K562 (cell line): Measurements from ENCODE around the gene FLII. TPM values are rescaled to one million over a fixed set of nuclear protein-coding genes. Genes with fewer than 3 reads are reported as not detected.

Experiments
- ATAC-seq: fragments of 200-7000 bp; cut with Tn5 transposase; 3 replicates; pipeline ENCODE4 v1.9.1; 2020; ENCODE audit warnings: moderate library complexity
- BruUV-seq: library from RNA; stranded (reverse); fragments of 400-500 nt; replicated peaks from 2 replicates; lab custom pipeline; 2021; lab: Mats Ljungman, UMichigan
- CTCF ChIA-PET: fragments of 300-600 bp; formaldehyde crosslinking; extraction: SDS; loops from one replicate; lab custom pipeline; 2021; ENCODE audit warnings: low intra/inter-chr PET ratio; lab: Yijun Ruan, JAX
- POLR2A ChIA-PET: fragments of 300-600, 350-650 bp; sonication (Branson Sonifier 250); formaldehyde crosslinking; extraction: SDS; loops from one replicate; lab custom pipeline; 2021; ENCODE audit warnings: antibody characterized with exemption, inconsistent platforms; lab: Yijun Ruan, JAX
- DNase-seq, 4 experiments: peaks; one replicate each; pipeline versions ENCODE4 v3.0.0 to v3.0.0-alpha.2; 2011 to 2018; ENCODE audit warnings: low spot score in 3 of 4, mixed read lengths in 3 of 4; ENCODE audit errors: extremely low read depth in 1 of 4
- FAIRE-seq: peaks from 2 replicates; lab custom pipeline; 2011; peaks lifted over from hg19 to GRCh38; lab: Jason Lieb, UNC
- H2AFZ ChIP-seq: 2 replicates; pipeline ENCODE4 v1.6.0; 2011; ENCODE audit warnings: low read depth, low read length, control low read depth, inconsistent platforms
- H3K27ac ChIP-seq: fragments of 200-600 bp; 3 replicates; pipeline ENCODE4 v1.8.0; 2011; ENCODE audit warnings: low read depth, mild to moderate bottlenecking, control low read depth, inconsistent platforms, low read length, moderate library complexity, mixed read lengths; ENCODE audit errors: extremely low read depth
- H3K27me3 ChIP-seq, 2 experiments: fragments of 300-600 bp in 1 of 2; 2 replicates in 1 of 2; 3 replicates in 1 of 2; pipeline versions ENCODE4 v1.6.0 to v1.8.0; 2011; ENCODE audit warnings: inconsistent platforms in 2 of 2, low read length in 2 of 2, mild to moderate bottlenecking in 1 of 2, mixed read lengths in 1 of 2, moderate library complexity in 1 of 2; ENCODE audit not compliant: control insufficient read depth in 2 of 2, insufficient read depth in 2 of 2
- H3K36me3 ChIP-seq: fragments of 300-600 bp; 3 replicates; pipeline ENCODE4 v1.8.0; 2011; ENCODE audit warnings: mild to moderate bottlenecking, low read length, inconsistent platforms; ENCODE audit not compliant: control insufficient read depth, insufficient read depth
- H3K4me1 ChIP-seq, 2 experiments: fragments of 200-600 bp in 1 of 2; replicated peaks in 1 of 2; 2 replicates in 1 of 2; 3 replicates in 1 of 2; pipeline versions ENCODE4 v1.5.1 to v1.8.0; 2011; ENCODE audit warnings: inconsistent platforms in 2 of 2, low read length in 2 of 2, mild to moderate bottlenecking in 1 of 2, mixed read lengths in 1 of 2, moderate library complexity in 1 of 2; ENCODE audit not compliant: control insufficient read depth in 2 of 2, insufficient read depth in 2 of 2
- H3K4me2 ChIP-seq: 2 replicates; pipeline ENCODE4 v1.6.1; 2011; ENCODE audit warnings: low read length, control low read depth, inconsistent platforms, mixed read lengths; ENCODE audit not compliant: insufficient read depth
- H3K4me3 ChIP-seq: fragments of 200-600 bp; sonication (generic), shearing (Covaris generic); 2 replicates; pipeline ENCODE4 v1.5.1; 2016; ENCODE audit warnings: control low read depth, inconsistent platforms
- H3K79me2 ChIP-seq: fragments of 200-600 bp; 3 replicates; pipeline ENCODE4 v1.8.0; 2011; ENCODE audit warnings: low read length, inconsistent platforms; ENCODE audit not compliant: control insufficient read depth, insufficient read depth
- H3K9ac ChIP-seq, 2 experiments: 2 replicates each; pipeline versions ENCODE4 v1.6.0 to v1.6.1; 2011; ENCODE audit warnings: low read depth in 2 of 2, low read length in 2 of 2, control low read depth in 1 of 2, inconsistent platforms in 1 of 2, mild to moderate bottlenecking in 1 of 2, mixed read lengths in 1 of 2; ENCODE audit not compliant: insufficient read depth in 1 of 2
- H3K9me1 ChIP-seq: one replicate; pipeline ENCODE4 v1.6.0; 2011; ENCODE audit warnings: inconsistent platforms, mild to moderate bottlenecking, low read length, moderate library complexity; ENCODE audit not compliant: control insufficient read depth, insufficient read depth
- H3K9me3 ChIP-seq: replicated peaks from 2 replicates; pipeline ENCODE4 v1.5.1; 2011; ENCODE audit warnings: low read depth, low read length, inconsistent platforms; ENCODE audit not compliant: control insufficient read depth, insufficient read depth
- H4K20me1 ChIP-seq: replicated peaks from 2 replicates; pipeline ENCODE4 v1.6.1; 2011; ENCODE audit warnings: low read length, inconsistent platforms, mixed read lengths; ENCODE audit not compliant: control insufficient read depth, insufficient read depth
- BRD9 ChIP-seq: fragments of 450-650 bp; IDR thresholded peaks from 2 replicates; pipeline ENCODE4 v1.6.1; 2018; ENCODE audit warnings: low read depth; ENCODE audit not compliant: partially characterized antibody
- CEBPG ChIP-seq, 3 experiments: fragments of 200-800 bp in 1 of 3; sonication (Bioruptor generic) in 1 of 3; sonication (generic) in 1 of 3; formaldehyde crosslinking in 1 of 3; IDR thresholded peaks in 2 of 3; conservative IDR thresholded peaks in 1 of 3; 2 replicates each; pipeline versions ENCODE4 v1.6.1 to v1.8.0; 2016 to 2022; ENCODE audit warnings: missing compliant biosample characterization in 2 of 3, missing genetic modification characterization in 2 of 3, mild to moderate bottlenecking in 1 of 3, missing genetic modification reagents in 1 of 3
- POLR2G ChIP-seq: fragments of 200-400 bp; formaldehyde crosslinking; IDR thresholded peaks from 2 replicates; pipeline ENCODE4 v1.6.1; 2017; ENCODE audit warnings: low read depth, mild to moderate bottlenecking, antibody characterized with exemption, low read length, moderate library complexity
- WGBS: fragments of 100-300 bp; shearing (Covaris generic); methylation state at CpG from one replicate; pipeline ENCODE4 v1.1.6; 2016; ENCODE audit warnings: low coverage, mixed read lengths; ENCODE audit not compliant: insufficient coverage; ENCODE audit errors: missing lambda C conversion rate; 5-methylcytosine and 5-hydroxymethylcytosine counted together
- in situ Hi-C: fragments of 300-500 bp; cut with MboI; formaldehyde crosslinking; loops from 4 replicates; pipeline ENCODE4 v1.15.0; 2018; ENCODE audit warnings: inconsistent platforms, mixed read lengths
- intact Hi-C: fragments of 100-400 bp; cut with micrococcal nuclease; formaldehyde crosslinking; loops from 2 replicates; pipeline ENCODE4 v1.14.2; 2022
- polyA plus RNA-seq, 8 experiments: library from polyadenylated mRNA; depleted of rRNA in 4 of 8; stranded (reverse) in 5 of 8; unstranded in 3 of 8; fragments of >200 nt; fragmentation: Nextera tagmentation in 2 of 8; fragmentation: Illumina TruSeq in 1 of 8; extraction: Ambion mirVana in 2 of 8; extraction: Trizol in 1 of 8; gene quantifications; 2 replicates each; pipeline versions ENCODE4 v1.2.1 to v1.2.3, GENCODE V29; 2011 to 2014; ENCODE audit warnings: inconsistent platforms in 1 of 8, missing spikeins in 1 of 8
- total RNA-seq, 7 experiments: library from RNA; depleted of rRNA in 6 of 7; stranded (reverse); fragments of >200 nt in 6 of 7; fragmentation: Illumina TruSeq in 2 of 7; extraction: Trizol in 2 of 7; gene quantifications; 2 replicates each; pipeline versions ENCODE4 v1.2.1 to v1.2.3, GENCODE V29; 2011 to 2021; ENCODE audit warnings: low replicate concordance in 1 of 7
- TF ChIP-seq, protein P1 (sequence below): fragments of 450-650 bp; IDR thresholded peaks from 2 replicates; pipeline ENCODE4 v1.6.1; 2017; ENCODE audit warnings: mild to moderate bottlenecking, moderate library complexity

Gene FLII
- total and polyA plus RNA-seq, 9 of the 15 experiments (the other 6 are each of a cell fraction or from before 2014, with no cell fraction given): 11.7 to 126 (median 82.5) TPM

DNA sequence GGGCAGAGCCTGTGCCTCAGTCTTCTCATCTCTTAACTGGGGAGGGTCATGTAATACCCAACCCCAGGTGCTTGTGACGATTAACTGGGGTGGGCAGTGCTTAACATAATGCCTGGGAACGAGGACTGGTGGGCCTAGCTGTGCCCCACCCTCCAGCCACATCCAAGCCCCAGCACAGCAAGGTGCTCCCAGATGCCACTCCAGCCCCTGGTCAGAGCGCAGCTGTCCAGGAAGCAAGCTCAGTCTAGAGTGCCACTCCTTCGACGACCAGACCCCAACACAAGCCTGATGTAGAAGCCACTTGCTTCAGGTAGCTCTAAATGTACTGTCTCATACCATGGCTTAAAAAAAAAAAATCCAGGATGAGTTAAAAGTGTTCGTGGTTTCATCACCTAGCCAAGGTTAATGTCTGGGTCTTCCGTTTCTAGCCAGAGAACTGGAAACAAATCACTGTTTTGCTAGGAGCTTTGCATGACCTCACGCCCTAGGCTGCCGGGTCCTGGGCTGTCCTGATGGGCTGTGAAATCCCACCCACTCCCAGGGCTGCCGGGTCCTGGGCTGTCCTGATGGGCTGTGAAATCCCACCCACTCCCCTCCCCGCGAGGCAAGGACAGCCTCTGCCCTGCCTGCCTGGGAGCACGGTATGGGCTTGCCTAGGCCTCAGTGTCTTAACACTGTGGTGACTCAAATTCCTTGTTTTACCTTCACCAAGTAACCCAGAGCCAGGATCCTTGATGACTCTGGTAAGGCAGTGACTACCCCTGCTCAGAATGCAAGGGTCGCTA lies 9.6 kb upstream of the FLII start:
- in situ Hi-C loops: no loop called here
- CTCF ChIA-PET: no interaction called here

DNA sequence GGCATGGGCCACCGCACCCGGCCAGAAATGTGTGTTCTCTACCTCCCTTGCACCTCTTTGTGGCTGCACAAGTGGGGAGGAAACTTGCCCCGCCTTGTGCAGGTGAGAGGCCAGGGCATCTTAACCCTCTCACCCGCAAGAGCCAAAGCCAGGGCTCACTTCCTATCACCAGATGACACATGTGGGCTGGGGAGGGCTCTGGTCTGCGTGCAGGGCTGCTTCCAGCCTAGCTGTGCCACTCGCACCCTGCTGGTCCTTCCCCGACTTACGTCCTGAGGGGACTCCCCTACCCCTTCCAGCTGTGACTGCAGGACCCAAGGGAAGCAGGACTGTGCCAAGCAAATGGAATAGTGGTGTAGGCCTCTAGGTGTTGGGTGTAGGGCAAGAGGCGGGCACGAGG lies 8.8 kb upstream of the FLII start:
- no peaks in the 10 kb centered on the region for H3K9me1 ChIP-seq
- no peak overlapping the region for H3K27ac ChIP-seq
- H3K27me3 ChIP-seq: no peaks in the 10 kb centered on the region
- in situ Hi-C loops (no loop called here), intact Hi-C loops (no loop called here)
- no peak overlapping the region for H3K9ac ChIP-seq
- no peaks in the 10 kb centered on the region for H3K79me2 ChIP-seq
- H3K4me1 ChIP-seq: peaks cover 0 to 11% of the 10 kb centered on the region in 2 experiments; a peak in 2 of 5 replicates
- peaks cover 11% of the 10 kb centered on the region; the same call in 2 of the 3 replicates for H3K36me3 ChIP-seq
- no peaks in the 10 kb centered on the region for H3K9me3 ChIP-seq
- H3K4me2 ChIP-seq: no peak overlapping the region
- H2AFZ ChIP-seq: no peak overlapping the region
- POLR2A ChIA-PET: no interaction called here
- FAIRE-seq (no peak), ATAC-seq (no peak)
- 49% methylated on average over 5 of the region's 10 CpGs for WGBS
- H4K20me1 ChIP-seq: no peaks in the 10 kb centered on the region
- no TSS peak for BruUV-seq
- CTCF ChIA-PET: no interaction called here
- peak; percentile 35; the same call in 1 of the 2 replicates for TF ChIP-seq POLR2G
- TF ChIP-seq, protein P1, sequence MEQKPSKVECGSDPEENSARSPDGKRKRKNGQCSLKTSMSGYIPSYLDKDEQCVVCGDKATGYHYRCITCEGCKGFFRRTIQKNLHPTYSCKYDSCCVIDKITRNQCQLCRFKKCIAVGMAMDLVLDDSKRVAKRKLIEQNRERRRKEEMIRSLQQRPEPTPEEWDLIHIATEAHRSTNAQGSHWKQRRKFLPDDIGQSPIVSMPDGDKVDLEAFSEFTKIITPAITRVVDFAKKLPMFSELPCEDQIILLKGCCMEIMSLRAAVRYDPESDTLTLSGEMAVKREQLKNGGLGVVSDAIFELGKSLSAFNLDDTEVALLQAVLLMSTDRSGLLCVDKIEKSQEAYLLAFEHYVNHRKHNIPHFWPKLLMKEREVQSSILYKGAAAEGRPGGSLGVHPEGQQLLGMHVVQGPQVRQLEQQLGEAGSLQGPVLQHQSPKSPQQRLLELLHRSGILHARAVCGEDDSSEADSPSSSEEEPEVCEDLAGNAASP: no peak
- TF ChIP-seq, all 486 proteins: peak for 1
- H3K4me3 ChIP-seq: no peak overlapping the region
- no peak for DNase-seq

More for the DNA sequence above, 9.6 kb upstream of the FLII start:
- no peaks in the 10 kb centered on the region for H3K27me3 ChIP-seq
- no peak for DNase-seq
- no peak overlapping the region for H3K9ac ChIP-seq
- H3K4me1 ChIP-seq: peaks cover 0 to 4% of the 10 kb centered on the region in 2 experiments; a peak in 2 of 5 replicates
- no peaks in the 10 kb centered on the region for H3K79me2 ChIP-seq
- H3K4me3 ChIP-seq: no peak overlapping the region
- WGBS: 52% methylated on average over 14 of the region's 14 CpGs
- H4K20me1 ChIP-seq: no peaks in the 10 kb centered on the region
- H3K9me3 ChIP-seq: no peaks in the 10 kb centered on the region
- H3K9me1 ChIP-seq: no peaks in the 10 kb centered on the region
- no peak overlapping the region for H2AFZ ChIP-seq
- intact Hi-C loops: no loop called here
- no TSS peak for BruUV-seq
- peak; percentile 70 for ATAC-seq
- no peak overlapping the region for H3K4me2 ChIP-seq
- no peak for TF ChIP-seq CEBPG (CRISPR knock-in tag; IDR thresholded peaks at IDR 0.05)
- no peak for TF ChIP-seq CEBPG (tag; conservative IDR thresholded peaks at IDR 0.05 in 1 of 2, IDR thresholded peaks at IDR 0.05 in 1 of 2)
- TF ChIP-seq POLR2G: peak; percentile 31
- no peak for TF ChIP-seq BRD9
- TF ChIP-seq, all 486 proteins: peak for 1
- Histone ChIP-seq H3K27ac (no peak overlapping the region), H3K36me3 (peaks cover 15% of the 10 kb centered on the region; the same call in 2 of the 3 replicates)
- POLR2A ChIA-PET: interaction anchor here (1.1 kb wide), 1 partner anchor 15 kb away, joined by 3 read pairs; no protein-coding TSS in a partner anchor
- no peak for FAIRE-seq
